Gastrocnemius medialis (tissue), 4 donors: ENCODE measurements around the gene ZDBF2. TPM values are rescaled to one million over a fixed set of nuclear protein-coding genes. Genes with fewer than 3 reads are reported as not detected.

Experiments
- ATAC-seq, 2 donors: fragments of 150-250 bp; one replicate each; pipeline ENCODE4 v1.9.1; 2016
- DNase-seq, 2 donors: peaks; one replicate each; pipeline ENCODE4 v3.0.0-alpha.2; 2019
- H3K27ac ChIP-seq, 4 donors: fragments of 200-600 bp; sonication (generic); 1 replicate in 1 of 4; 2 replicates in 3 of 4; pipeline ENCODE4 v1.5.1; 2016 to 2018; ENCODE audit warnings: mild to moderate bottlenecking in 2 of 4, moderate library complexity in 1 of 4
- H3K27me3 ChIP-seq, 3 donors: fragments of 200-600 bp; sonication (generic) in 2 of 3; 1 replicate in 1 of 3; 2 replicates in 2 of 3; pipeline versions ENCODE4 v1.5.1 to v1.6.0; 2016 to 2019; ENCODE audit warnings: mild to moderate bottlenecking in 1 of 3, moderate library complexity in 1 of 3
- H3K36me3 ChIP-seq, 2 donors: fragments of 200-600 bp; sonication (generic) in 1 of 2; one replicate each; pipeline ENCODE4 v1.5.1; 2017 to 2018
- H3K4me1 ChIP-seq, 2 donors: fragments of 200-600 bp; sonication (generic) in 1 of 2; one replicate each; pipeline ENCODE4 v1.5.1; 2016 to 2017; ENCODE audit warnings: mild to moderate bottlenecking in 2 of 2
- H3K4me3 ChIP-seq, 4 donors: fragments of 200-600 bp; sonication (generic) in 3 of 4; 1 replicate in 1 of 4; 2 replicates in 3 of 4; pipeline ENCODE4 v1.5.1; 2016 to 2019; ENCODE audit warnings: mild to moderate bottlenecking in 2 of 4
- H3K9me3 ChIP-seq, 3 donors: fragments of 200-600 bp; sonication (generic) in 2 of 3; 1 replicate in 1 of 3; 2 replicates in 2 of 3; pipeline ENCODE4 v1.5.1; 2016 to 2019
- POLR2A ChIP-seq, 2 donors: fragments of 450-650 bp; IDR thresholded peaks; one replicate each; pipeline ENCODE4 v1.6.1; 2017; ENCODE audit warnings: antibody characterized with exemption in 2 of 2, mild to moderate bottlenecking in 2 of 2, moderate library complexity in 2 of 2
- in situ Hi-C, 4 donors: fragments of 200-750 bp; cut with MboI; loops; one replicate each; pipeline versions ENCODE4 v1.15.0 to v1.8.0; 2017; ENCODE audit warnings: low sequenced_read_pairs in 4 of 4
- intact Hi-C: fragments of 100-400 bp; cut with DNase I; formaldehyde crosslinking; loops from one replicate; pipeline ENCODE4 v1.15.1; 2023; ENCODE audit warnings: low total_unique reads
- total RNA-seq, 4 donors: library from RNA; depleted of rRNA; stranded (reverse); fragments of >200 nt; gene quantifications; one replicate each; pipeline versions ENCODE4 v1.1.0 to v1.2.3, GENCODE V29; 2016
- TF ChIP-seq, protein P1 (sequence below), 5 experiments: fragments of 450-650 bp in 3 of 5; fragments of 200-600 bp in 2 of 5; sonication (generic) in 2 of 5; IDR thresholded peaks in 4 of 5; conservative IDR thresholded peaks in 1 of 5; 1 replicate in 4 of 5; 2 replicates in 1 of 5; pipeline ENCODE4 v1.5.1; 2016 to 2019; ENCODE audit warnings: antibody characterized with exemption in 5 of 5, mild to moderate bottlenecking in 3 of 5, moderate library complexity in 3 of 5

Gene ZDBF2
- total RNA-seq, 4 donors from 2014 or later = 5.8 to 13.2 (median 9.5) TPM

DNA sequence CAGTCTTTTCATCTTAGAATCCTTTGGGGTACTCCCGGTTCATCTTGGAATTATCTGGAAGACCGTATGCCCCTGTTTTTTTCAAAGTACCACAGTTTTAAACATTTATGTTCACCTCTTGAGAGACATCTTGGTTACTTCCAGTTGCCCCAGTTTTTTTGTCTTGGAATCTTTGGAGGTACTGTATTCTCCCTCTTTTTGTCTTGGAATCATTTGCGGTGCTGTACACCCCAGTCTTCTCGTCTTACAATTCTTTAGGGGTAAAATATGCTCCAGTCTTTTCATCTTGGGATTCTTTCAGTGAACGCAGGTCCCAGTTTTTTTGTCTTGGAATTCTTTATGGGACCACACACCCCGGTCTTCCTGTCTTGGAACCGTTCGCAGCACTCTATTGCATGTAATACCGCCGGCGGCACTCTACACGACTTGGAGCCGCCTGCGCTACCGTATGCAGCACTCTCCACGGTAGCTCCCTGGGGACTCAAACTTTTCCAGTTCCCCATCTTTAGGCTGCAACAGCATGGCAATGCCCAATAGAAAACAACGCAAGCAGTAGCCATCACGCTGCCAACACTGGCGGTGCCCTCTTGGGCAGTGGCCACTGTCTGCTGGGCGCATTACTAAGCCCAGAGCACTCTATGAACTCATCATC, 21.2 kb upstream of the ZDBF2 start:
- no peak for TF ChIP-seq POLR2A (IDR thresholded peaks at IDR 0.05)
- TF ChIP-seq, protein P1, sequence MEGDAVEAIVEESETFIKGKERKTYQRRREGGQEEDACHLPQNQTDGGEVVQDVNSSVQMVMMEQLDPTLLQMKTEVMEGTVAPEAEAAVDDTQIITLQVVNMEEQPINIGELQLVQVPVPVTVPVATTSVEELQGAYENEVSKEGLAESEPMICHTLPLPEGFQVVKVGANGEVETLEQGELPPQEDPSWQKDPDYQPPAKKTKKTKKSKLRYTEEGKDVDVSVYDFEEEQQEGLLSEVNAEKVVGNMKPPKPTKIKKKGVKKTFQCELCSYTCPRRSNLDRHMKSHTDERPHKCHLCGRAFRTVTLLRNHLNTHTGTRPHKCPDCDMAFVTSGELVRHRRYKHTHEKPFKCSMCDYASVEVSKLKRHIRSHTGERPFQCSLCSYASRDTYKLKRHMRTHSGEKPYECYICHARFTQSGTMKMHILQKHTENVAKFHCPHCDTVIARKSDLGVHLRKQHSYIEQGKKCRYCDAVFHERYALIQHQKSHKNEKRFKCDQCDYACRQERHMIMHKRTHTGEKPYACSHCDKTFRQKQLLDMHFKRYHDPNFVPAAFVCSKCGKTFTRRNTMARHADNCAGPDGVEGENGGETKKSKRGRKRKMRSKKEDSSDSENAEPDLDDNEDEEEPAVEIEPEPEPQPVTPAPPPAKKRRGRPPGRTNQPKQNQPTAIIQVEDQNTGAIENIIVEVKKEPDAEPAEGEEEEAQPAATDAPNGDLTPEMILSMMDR (IDR thresholded peaks at IDR 0.05 in 4 of 5, conservative IDR thresholded peaks at IDR 0.05 in 1 of 5) = no peak
- no peak for ATAC-seq
- intact Hi-C loops (no loop called here), in situ Hi-C loops (no loop called here)
- Histone ChIP-seq H3K9me3 (no peaks in the 10 kb centered on the region), H3K4me1 (no peaks in the 10 kb centered on the region), H3K4me3 (no peak overlapping the region), H3K27ac (no peak overlapping the region), H3K36me3 (no peaks in the 10 kb centered on the region), H3K27me3 (peaks cover 52 to 84% (median 67%) of the 10 kb centered on the region in 3 donors)
- DNase-seq = no peak

DNA sequence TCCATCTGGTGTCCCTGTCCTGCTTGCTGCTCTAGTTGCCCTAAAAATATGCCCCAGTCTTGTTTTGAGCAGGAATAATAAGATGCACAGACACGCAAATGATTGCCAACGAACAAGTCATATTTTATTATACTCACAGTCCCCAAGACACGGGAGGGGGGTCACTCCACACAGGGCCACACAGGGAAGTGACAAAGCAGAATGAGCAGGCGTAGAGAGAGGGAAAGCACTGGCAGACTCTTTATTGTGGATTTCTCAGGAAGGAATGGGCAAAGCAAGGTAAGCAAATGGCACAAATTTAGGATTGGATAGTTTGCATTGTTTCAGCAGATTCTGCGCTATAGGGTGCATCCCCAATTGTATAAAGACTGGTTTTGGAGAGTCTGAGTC, 20.7 kb upstream of the ZDBF2 start:
- intact Hi-C loops = no loop called here
- no peak for TF ChIP-seq POLR2A (IDR thresholded peaks at IDR 0.05)
- TF ChIP-seq, protein P1 (IDR thresholded peaks at IDR 0.05 in 4 of 5, conservative IDR thresholded peaks at IDR 0.05 in 1 of 5) = no peak
- H3K36me3 ChIP-seq = no peaks in the 10 kb centered on the region
- in situ Hi-C loops = no loop called here
- H3K4me3 ChIP-seq = no peak overlapping the region
- H3K9me3 ChIP-seq = no peaks in the 10 kb centered on the region
- DNase-seq = no peak
- H3K27ac ChIP-seq = no peak overlapping the region
- no peaks in the 10 kb centered on the region for H3K4me1 ChIP-seq
- no peak for ATAC-seq
- peaks cover 55 to 89% (median 72%) of the 10 kb centered on the region in 3 donors for H3K27me3 ChIP-seq

DNA sequence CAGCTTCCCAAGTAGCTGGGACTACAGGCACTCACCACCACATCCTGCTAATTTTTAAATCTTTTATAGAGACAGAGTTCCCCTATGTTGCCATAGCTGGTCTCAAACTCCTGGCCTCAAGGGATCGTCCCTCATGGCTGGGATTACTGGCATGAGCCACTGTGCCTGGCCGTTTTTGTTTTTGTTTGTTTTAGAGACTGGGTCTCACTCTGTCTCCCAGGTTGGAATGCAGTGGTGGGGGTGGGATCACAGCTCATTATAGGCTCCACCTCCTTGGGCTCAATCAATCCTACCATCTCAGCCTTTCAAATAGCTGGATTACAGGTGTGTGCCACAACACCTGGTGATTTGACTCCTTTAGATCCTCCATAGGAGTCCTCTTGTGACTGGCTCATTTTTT, 19.5 kb upstream of the ZDBF2 start:
- DNase-seq (no peak), ATAC-seq (no peak)
- H3K36me3 ChIP-seq = no peaks in the 10 kb centered on the region
- TF ChIP-seq, protein P1 (IDR thresholded peaks at IDR 0.05 in 4 of 5, conservative IDR thresholded peaks at IDR 0.05 in 1 of 5) = no peak
- TF ChIP-seq POLR2A (IDR thresholded peaks at IDR 0.05) = no peak
- no peaks in the 10 kb centered on the region for H3K4me1 ChIP-seq
- in situ Hi-C loops = no loop called here
- no peaks in the 10 kb centered on the region for H3K9me3 ChIP-seq
- intact Hi-C loops = no loop called here
- no peak overlapping the region for H3K27ac ChIP-seq
- H3K27me3 ChIP-seq = peaks cover 66 to 94% (median 83%) of the 10 kb centered on the region in 3 donors
- H3K4me3 ChIP-seq = no peak overlapping the region

DNA sequence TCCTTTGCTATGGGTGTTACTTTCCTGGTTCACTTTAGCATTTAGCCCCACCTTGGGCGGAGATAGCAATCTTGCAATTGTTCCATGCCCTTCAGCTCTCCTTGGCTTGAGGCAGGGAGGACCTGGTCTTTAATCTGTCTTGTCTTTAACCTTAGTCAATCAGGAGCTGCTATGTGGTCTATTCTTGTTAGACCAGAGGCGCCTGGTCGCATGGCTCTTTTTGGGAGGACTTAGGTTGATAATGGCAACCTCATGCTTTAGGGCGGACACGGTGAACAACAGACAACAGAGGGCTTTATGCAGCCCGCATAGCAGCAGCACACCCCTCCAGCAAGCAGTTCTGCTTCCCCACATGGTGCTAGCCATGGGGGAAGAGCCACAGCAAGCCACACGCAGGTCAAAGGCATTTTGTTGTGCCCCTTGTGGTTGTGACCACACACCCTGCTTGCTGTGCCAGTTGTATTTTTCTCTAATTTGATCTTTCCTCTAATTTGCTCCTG, 17.7 kb upstream of the ZDBF2 start:
- intact Hi-C loops = no loop called here
- Histone ChIP-seq H3K27me3 (peaks cover 67 to 96% (median 88%) of the 10 kb centered on the region in 3 donors), H3K4me3 (no peak overlapping the region), H3K27ac (no peak overlapping the region), H3K36me3 (no peaks in the 10 kb centered on the region), H3K4me1 (no peaks in the 10 kb centered on the region), H3K9me3 (no peaks in the 10 kb centered on the region)
- DNase-seq (no peak), ATAC-seq (no peak)
- TF ChIP-seq POLR2A (IDR thresholded peaks at IDR 0.05) = no peak
- TF ChIP-seq, protein P1 (IDR thresholded peaks at IDR 0.05 in 4 of 5, conservative IDR thresholded peaks at IDR 0.05 in 1 of 5) = no peak
- in situ Hi-C loops = no loop called here
